ENCODE data around the gene CCDC15. TPM values are rescaled to one million over a fixed set of nuclear protein-coding genes. Genes with fewer than 3 reads are reported as not detected.

Gene CCDC15
- total RNA-seq, 1 experiment from 2014 or later: 2.8 TPM

- H4K8ac ChIP-seq (replicated peaks; ENCODE audit: insufficient read length, low read depth, low read length): no peak overlapping the region
- H3K27me3 Mint-ChIP-seq (ENCODE audit: low read depth): peaks cover 64% of the 10 kb centered on the region
- H3K36me3 Mint-ChIP-seq (ENCODE audit: insufficient read depth in 1 of 3, low read depth in 3 of 3): no peaks in the 10 kb centered on the region
Measured at GRCh38 chr11:125061281-125061680, 107.3 kb downstream of the CCDC15 start.

More at GRCh38 chr11:125061281-125061680, 107.3 kb downstream of the CCDC15 start:
- H3K56ac ChIP-seq (ENCODE audit: insufficient read length, low read depth, low read length): no peak overlapping the region
- peaks cover 15% of the 10 kb centered on the region for H3K23me2 ChIP-seq (ENCODE audit: insufficient read length, low read depth, low read length, poor library complexity, severe bottlenecking)
- H3K23ac ChIP-seq (ENCODE audit: insufficient read length, low read depth, low read length): no peak overlapping the region
- H3K9me3 ChIP-seq (ENCODE audit: control insufficient read depth, low read depth, low read length): no peaks in the 10 kb centered on the region
- H4K5ac ChIP-seq (ENCODE audit: insufficient read length, low read depth, low read length): no peak overlapping the region
- H2BK15ac ChIP-seq (ENCODE audit: low read depth, low read length): no peak overlapping the region
- no peak overlapping the region for H4K91ac ChIP-seq (ENCODE audit: insufficient read length, low read depth, low read length)
- H3T11ph ChIP-seq (ENCODE audit: low read length): no peak overlapping the region
- no peak overlapping the region for H3K14ac ChIP-seq (ENCODE audit: insufficient read depth, low read length)
- H3K27me3 ChIP-seq (ENCODE audit: insufficient read depth, low read length): peaks cover 9% of the 10 kb centered on the region
- no peaks in the 10 kb centered on the region for H3K79me1 ChIP-seq (ENCODE audit: insufficient read depth, low read depth, low read length, poor library complexity, severe bottlenecking)
- H3K4me2 ChIP-seq (ENCODE audit: insufficient read depth, insufficient read length, low read length): no peak overlapping the region
- H3K4ac ChIP-seq (ENCODE audit: low read depth, low read length): no peak overlapping the region
- peaks cover 8 to 9% of the 10 kb centered on the region in 2 experiments for H3K4me1 Mint-ChIP-seq
- no CpG with 5 or more reads among the region's 4 CpGs for WGBS (ENCODE audit: extremely low coverage, insufficient read length, low lambda C conversion rate)
- H2BK120ac ChIP-seq (ENCODE audit: low read depth, low read length, poor library complexity, severe bottlenecking): no peak overlapping the region
- no peaks in the 10 kb centered on the region for H3K9me3 Mint-ChIP-seq
- no peak overlapping the region for H2AFZ ChIP-seq (ENCODE audit: low read length)
- no peak overlapping the region for H2BK20ac ChIP-seq (ENCODE audit: low read depth, low read length, poor library complexity, severe bottlenecking)
- no peak overlapping the region for H3K18ac ChIP-seq (ENCODE audit: insufficient read length, low read depth, low read length)
- no peak overlapping the region for H3K27ac Mint-ChIP-seq
- H3K4me1 ChIP-seq (ENCODE audit: insufficient read depth, low read length): no peaks in the 10 kb centered on the region
- no peak overlapping the region for H2AK5ac ChIP-seq (ENCODE audit: insufficient read length, low read length)
- H4K20me1 ChIP-seq (ENCODE audit: control insufficient read depth, insufficient read depth, insufficient read length): no peaks in the 10 kb centered on the region
- H3K9ac ChIP-seq (ENCODE audit: extremely low read depth, insufficient read length, low read length): no peak overlapping the region
- no peak overlapping the region for H2BK5ac ChIP-seq (ENCODE audit: insufficient read length, low read length)
- TF ChIP-seq, protein P1, sequence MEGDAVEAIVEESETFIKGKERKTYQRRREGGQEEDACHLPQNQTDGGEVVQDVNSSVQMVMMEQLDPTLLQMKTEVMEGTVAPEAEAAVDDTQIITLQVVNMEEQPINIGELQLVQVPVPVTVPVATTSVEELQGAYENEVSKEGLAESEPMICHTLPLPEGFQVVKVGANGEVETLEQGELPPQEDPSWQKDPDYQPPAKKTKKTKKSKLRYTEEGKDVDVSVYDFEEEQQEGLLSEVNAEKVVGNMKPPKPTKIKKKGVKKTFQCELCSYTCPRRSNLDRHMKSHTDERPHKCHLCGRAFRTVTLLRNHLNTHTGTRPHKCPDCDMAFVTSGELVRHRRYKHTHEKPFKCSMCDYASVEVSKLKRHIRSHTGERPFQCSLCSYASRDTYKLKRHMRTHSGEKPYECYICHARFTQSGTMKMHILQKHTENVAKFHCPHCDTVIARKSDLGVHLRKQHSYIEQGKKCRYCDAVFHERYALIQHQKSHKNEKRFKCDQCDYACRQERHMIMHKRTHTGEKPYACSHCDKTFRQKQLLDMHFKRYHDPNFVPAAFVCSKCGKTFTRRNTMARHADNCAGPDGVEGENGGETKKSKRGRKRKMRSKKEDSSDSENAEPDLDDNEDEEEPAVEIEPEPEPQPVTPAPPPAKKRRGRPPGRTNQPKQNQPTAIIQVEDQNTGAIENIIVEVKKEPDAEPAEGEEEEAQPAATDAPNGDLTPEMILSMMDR (conservative IDR thresholded peaks at IDR 0.05): no peak
- H3K27ac ChIP-seq (ENCODE audit: insufficient read length, low read depth, low read length): no peak overlapping the region
- H3K4me3 Mint-ChIP-seq: no peak overlapping the region
- no peak overlapping the region for H2BK12ac ChIP-seq (ENCODE audit: insufficient read length, low read depth, low read length)
- DNase-seq: no peak
- no peaks in the 10 kb centered on the region for H3K79me2 ChIP-seq (ENCODE audit: insufficient read depth, low read length)
